Measurements from ENCODE around the gene PDE11A. TPM values are rescaled to one million over a fixed set of nuclear protein-coding genes. Genes with fewer than 3 reads are reported as not detected.
"Not testable (repeated sequence)": the region's sequence is repeated elsewhere in the genome, so short reads cannot be mapped to it uniquely, and the experiment has no call there.

Gene PDE11A
- total RNA-seq, 1 donor from 2014 or later: not detected

DNA sequence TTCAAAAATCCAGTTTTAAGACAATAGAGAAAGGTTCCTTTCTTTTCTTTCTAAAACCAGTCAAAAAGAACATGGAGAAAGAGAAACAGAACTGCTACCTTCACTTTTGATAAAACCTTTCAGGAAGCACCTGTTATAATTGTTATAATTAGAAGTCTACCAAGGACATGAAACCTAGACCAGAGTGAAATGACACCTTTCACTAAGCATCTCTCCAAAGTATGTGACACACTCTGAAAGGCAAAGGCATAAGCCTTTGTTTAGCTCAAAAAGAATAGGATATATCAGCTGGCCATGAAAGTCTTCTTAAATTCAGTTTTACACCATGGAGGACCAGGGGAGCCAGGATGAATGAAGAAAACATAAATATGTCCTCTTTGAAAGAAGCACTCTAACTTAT is 20.9 kb upstream of the PDE11A start:
- Mint-ChIP-seq H3K4me1 (no peaks in the 10 kb centered on the region), H3K27ac (no peak overlapping the region), H3K9me3 (no peaks in the 10 kb centered on the region), H3K4me3 (no peak overlapping the region), H3K27me3 (no peaks in the 10 kb centered on the region), H3K36me3 (ENCODE audit: low read depth) (no peaks in the 10 kb centered on the region)
- TF ChIP-seq, protein P1, sequence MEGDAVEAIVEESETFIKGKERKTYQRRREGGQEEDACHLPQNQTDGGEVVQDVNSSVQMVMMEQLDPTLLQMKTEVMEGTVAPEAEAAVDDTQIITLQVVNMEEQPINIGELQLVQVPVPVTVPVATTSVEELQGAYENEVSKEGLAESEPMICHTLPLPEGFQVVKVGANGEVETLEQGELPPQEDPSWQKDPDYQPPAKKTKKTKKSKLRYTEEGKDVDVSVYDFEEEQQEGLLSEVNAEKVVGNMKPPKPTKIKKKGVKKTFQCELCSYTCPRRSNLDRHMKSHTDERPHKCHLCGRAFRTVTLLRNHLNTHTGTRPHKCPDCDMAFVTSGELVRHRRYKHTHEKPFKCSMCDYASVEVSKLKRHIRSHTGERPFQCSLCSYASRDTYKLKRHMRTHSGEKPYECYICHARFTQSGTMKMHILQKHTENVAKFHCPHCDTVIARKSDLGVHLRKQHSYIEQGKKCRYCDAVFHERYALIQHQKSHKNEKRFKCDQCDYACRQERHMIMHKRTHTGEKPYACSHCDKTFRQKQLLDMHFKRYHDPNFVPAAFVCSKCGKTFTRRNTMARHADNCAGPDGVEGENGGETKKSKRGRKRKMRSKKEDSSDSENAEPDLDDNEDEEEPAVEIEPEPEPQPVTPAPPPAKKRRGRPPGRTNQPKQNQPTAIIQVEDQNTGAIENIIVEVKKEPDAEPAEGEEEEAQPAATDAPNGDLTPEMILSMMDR (IDR thresholded peaks at IDR 0.05): no peak
- CTCF ChIA-PET: no interaction called here
- no peak for ATAC-seq (ENCODE audit: low read depth)
- DNase-seq: no peak
- POLR2A ChIA-PET: no interaction called here
- intact Hi-C loops (cut with micrococcal nuclease): no loop called here

DNA sequence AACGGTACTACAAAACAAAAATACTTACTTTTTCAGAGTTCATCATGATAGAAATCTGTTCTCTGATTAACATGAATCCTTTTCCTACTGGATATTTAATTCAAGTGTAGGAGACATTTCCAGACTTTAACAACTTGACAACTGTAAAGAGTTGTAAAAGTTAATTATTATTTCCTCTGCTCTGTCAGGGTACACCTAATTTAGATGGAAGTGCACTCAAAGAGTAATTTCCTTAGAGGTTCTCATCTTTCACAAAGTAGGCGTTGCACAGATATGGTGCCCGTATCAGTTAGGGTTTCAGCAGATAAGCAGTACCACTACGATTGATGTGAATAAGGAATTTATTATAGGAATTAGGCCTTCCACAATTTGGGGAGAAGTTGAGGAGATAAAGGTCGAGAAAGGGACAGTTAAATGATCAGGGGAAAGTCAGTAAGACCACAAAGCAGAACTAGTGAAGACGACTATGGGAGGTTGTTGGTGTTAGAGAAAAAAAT is 16.2 kb upstream of the PDE11A start:
- Mint-ChIP-seq H3K4me1 (no peaks in the 10 kb centered on the region), H3K4me3 (no peak overlapping the region), H3K9me3 (no peaks in the 10 kb centered on the region), H3K27ac (no peak overlapping the region), H3K36me3 (ENCODE audit: low read depth) (no peaks in the 10 kb centered on the region), H3K27me3 (peaks cover 6% of the 10 kb centered on the region)
- TF ChIP-seq, protein P1 (IDR thresholded peaks at IDR 0.05): no peak
- intact Hi-C loops (cut with micrococcal nuclease): no loop called here
- DNase-seq (no peak), ATAC-seq (ENCODE audit: low read depth) (no peak)
- ChIA-PET CTCF (no interaction called here), POLR2A (no interaction called here)

DNA sequence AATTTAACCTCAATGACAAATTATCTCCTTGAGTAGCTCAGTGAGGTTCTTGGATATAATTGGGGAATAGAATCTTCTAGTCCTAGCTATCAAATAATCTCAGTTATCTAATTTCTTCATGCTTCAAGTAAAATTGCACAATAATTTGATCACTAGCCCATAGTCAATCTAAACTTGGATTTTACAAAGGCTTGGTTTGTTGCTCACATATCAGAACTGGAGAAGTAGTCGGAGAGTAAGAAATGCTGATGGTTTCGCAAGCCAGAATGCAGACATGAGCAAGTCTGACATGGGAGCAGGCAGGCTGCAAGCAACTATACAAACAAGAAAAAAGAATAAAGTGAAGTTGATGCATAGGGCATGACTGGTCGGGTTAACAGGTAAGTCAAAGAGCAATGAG is 11.7 kb upstream of the PDE11A start:
- ChIA-PET POLR2A (no interaction called here), CTCF (no interaction called here)
- Mint-ChIP-seq H3K27ac (no peak overlapping the region), H3K4me3 (no peak overlapping the region), H3K4me1 (no peaks in the 10 kb centered on the region), H3K9me3 (peaks cover 1% of the 10 kb centered on the region), H3K27me3 (peaks cover 6% of the 10 kb centered on the region), H3K36me3 (ENCODE audit: low read depth) (no peaks in the 10 kb centered on the region)
- ATAC-seq (ENCODE audit: low read depth) (no peak), DNase-seq (no peak)
- intact Hi-C loops (cut with micrococcal nuclease): no loop called here
- TF ChIP-seq, protein P1 (IDR thresholded peaks at IDR 0.05): no peak

DNA sequence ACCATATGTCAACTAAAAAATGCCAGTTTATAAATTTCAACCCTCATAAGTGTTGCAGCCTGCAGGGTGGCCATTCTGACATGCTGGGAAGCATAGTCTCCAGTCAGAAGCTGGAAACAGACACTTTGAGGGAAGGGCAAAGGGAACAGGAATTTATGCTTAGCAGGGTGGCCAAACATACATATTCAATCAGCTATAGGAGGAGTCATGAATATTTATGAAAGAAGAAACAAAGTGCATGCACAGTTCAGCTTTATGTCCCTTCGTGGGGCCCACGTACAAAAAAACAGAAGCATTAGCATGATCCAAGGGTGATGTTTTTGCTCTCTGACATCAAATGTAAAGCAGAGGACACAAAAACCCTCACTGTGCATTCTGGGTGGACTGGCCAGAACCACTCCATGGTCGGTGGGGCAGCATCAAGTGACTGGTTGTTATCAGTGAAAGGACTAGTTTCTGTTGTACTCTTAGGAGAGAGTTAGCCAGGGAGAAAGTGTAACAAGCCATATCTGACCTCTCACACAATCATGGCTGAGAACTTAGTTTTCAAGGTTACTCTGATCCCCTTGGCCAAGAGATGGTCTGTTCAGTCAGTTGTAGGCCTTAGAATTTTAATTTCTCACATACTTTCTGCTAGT is 9.9 kb upstream of the PDE11A start:
- ChIA-PET POLR2A (no interaction called here), CTCF (no interaction called here)
- Mint-ChIP-seq H3K9me3 (peaks cover 3% of the 10 kb centered on the region), H3K4me1 (no peaks in the 10 kb centered on the region), H3K4me3 (no peak overlapping the region), H3K36me3 (ENCODE audit: low read depth) (no peaks in the 10 kb centered on the region), H3K27ac (no peak overlapping the region), H3K27me3 (peaks cover 6% of the 10 kb centered on the region)
- ATAC-seq (ENCODE audit: low read depth): no peak
- no peak for DNase-seq
- intact Hi-C loops (cut with micrococcal nuclease): no loop called here
- TF ChIP-seq, protein P1 (IDR thresholded peaks at IDR 0.05): no peak

DNA sequence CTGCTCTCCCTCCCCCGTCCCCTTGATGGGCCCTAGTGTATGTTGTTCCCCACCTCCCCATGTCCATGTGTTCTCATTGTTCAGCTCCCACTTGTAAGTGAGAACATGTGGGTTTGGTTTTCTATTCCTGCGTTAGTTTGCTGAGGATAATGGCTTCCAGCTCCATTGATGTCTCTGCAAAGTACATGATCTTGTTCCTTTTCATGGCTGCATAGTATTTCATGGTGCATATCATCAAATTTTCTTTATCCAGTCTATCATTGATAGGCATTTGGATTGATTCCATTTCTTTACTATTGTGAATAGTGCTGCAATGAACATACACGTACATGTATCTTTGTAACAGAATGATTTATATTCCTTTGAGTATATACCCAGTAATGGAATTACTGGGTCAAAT is 6.7 kb upstream of the PDE11A start:
- H3K4me1 Mint-ChIP-seq; ATAC-seq (ENCODE audit: low read depth); CTCF ChIA-PET; DNase-seq; intact Hi-C loops (cut with micrococcal nuclease); POLR2A ChIA-PET; H3K27ac Mint-ChIP-seq; H3K4me3 Mint-ChIP-seq; H3K36me3 Mint-ChIP-seq (ENCODE audit: low read depth); H3K9me3 Mint-ChIP-seq: not testable (repeated sequence)
- H3K27me3 Mint-ChIP-seq: peaks cover 11% of the 10 kb centered on the region

DNA sequence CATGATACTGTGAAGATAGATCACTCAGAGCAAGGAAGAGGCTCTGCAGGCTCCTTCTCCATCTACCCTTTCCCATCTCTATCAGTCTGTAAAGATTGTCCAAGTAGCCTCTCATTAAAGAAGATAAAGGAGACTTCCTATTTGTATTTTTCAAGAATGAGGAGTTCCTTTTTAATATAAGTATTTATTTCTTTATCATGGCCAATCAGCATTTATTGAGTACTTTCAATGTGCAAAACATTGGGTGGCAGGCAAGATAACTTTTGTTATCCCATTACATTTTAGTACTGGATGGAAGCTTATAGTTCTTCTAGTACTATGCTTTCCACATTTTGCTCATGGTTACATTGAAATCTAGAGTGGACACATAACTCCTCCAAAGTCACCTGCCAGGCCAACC is 3.6 kb upstream of the PDE11A start:
- CTCF ChIA-PET: no interaction called here
- peaks cover 3% of the 10 kb centered on the region for H3K9me3 Mint-ChIP-seq
- POLR2A ChIA-PET: no interaction called here
- H3K27me3 Mint-ChIP-seq: peaks cover 37% of the 10 kb centered on the region
- intact Hi-C loops (cut with micrococcal nuclease): no loop called here
- H3K4me1 Mint-ChIP-seq: peaks cover 3% of the 10 kb centered on the region
- H3K4me3 Mint-ChIP-seq: no peak overlapping the region
- no peak for ATAC-seq (ENCODE audit: low read depth)
- no peaks in the 10 kb centered on the region for H3K36me3 Mint-ChIP-seq (ENCODE audit: low read depth)
- no peak for DNase-seq
- TF ChIP-seq, protein P1 (IDR thresholded peaks at IDR 0.05): no peak
- H3K27ac Mint-ChIP-seq: no peak overlapping the region
